K562 (cell line): ENCODE data around the gene PYGO2. TPM values are rescaled to one million over a fixed set of nuclear protein-coding genes. Genes with fewer than 3 reads are reported as not detected.

Experiments used
- ARID2 ChIP-seq: fragments of 450-650 bp; IDR thresholded peaks from 2 replicates; pipeline ENCODE4 v1.6.1; 2017; ENCODE audit warnings: antibody characterized with exemption, mild to moderate bottlenecking
- BACH1 ChIP-seq: fragments of 200-800 bp; sonication (Bioruptor generic); IDR thresholded peaks from 2 replicates; pipeline ENCODE4 v1.6.1; 2016; ENCODE audit warnings: missing genetic modification characterization, missing compliant biosample characterization
- ERF ChIP-seq: fragments of 450-650 bp; formaldehyde crosslinking; IDR thresholded peaks from 2 replicates; pipeline ENCODE4 v1.4.0; 2020; ENCODE audit warnings: mild to moderate bottlenecking, mixed read lengths
- HIVEP1 ChIP-seq: fragments of 250-450 bp; sonication (Bioruptor Pico); IDR thresholded peaks from 2 replicates; pipeline ENCODE4 v1.4.0; 2020; ENCODE audit warnings: mild to moderate bottlenecking
- LEF1 ChIP-seq: fragments of 450-650 bp; IDR thresholded peaks from 2 replicates; pipeline ENCODE4 v1.6.1; 2016; ENCODE audit warnings: mild to moderate bottlenecking
- NR1H2 ChIP-seq: sonication (generic); formaldehyde crosslinking; IDR thresholded peaks from 2 replicates; pipeline ENCODE4 v1.4.0; 2020; ENCODE audit warnings: mild to moderate bottlenecking, missing genetic modification reagents
- NRF1 ChIP-seq, 2 experiments: fragments of 450-650 bp; IDR thresholded peaks in 1 of 2; conservative IDR thresholded peaks in 1 of 2; 2 replicates each; pipeline ENCODE4 v1.6.1; 2014; ENCODE audit warnings: mild to moderate bottlenecking in 2 of 2
- POLR2B ChIP-seq: fragments of 450-650 bp; IDR thresholded peaks from 2 replicates; pipeline ENCODE4 v1.6.1; 2018; ENCODE audit warnings: low read depth; ENCODE audit not compliant: partially characterized antibody
- SNRNP70 ChIP-seq: fragments of 200-400 bp; formaldehyde crosslinking; optimal IDR thresholded peaks from 2 replicates; pipeline ENCODE3; 2017; ENCODE audit warnings: low read depth, low read length
- SOX6 ChIP-seq: fragments of 450-650 bp; IDR thresholded peaks from 2 replicates; pipeline ENCODE4 v1.6.1; 2014; ENCODE audit warnings: mild to moderate bottlenecking
- TBP ChIP-seq: optimal IDR thresholded peaks from 2 replicates; pipeline ENCODE3; 2011; ENCODE audit warnings: low read depth, low read length, improper control_type of control experiment
- ZNF695 ChIP-seq: fragments of 450-650 bp; formaldehyde crosslinking; IDR thresholded peaks from 2 replicates; pipeline ENCODE4 v1.4.0; 2020; ENCODE audit warnings: mild to moderate bottlenecking, moderate library complexity
- ZNF764 ChIP-seq: fragments of 250-450 bp; sonication (Bioruptor Pico); IDR thresholded peaks from 2 replicates; pipeline ENCODE4 v1.4.0; 2020; ENCODE audit warnings: low read depth, mild to moderate bottlenecking, moderate library complexity
- polyA plus RNA-seq, 8 experiments: library from polyadenylated mRNA; depleted of rRNA in 4 of 8; stranded (reverse) in 5 of 8; unstranded in 3 of 8; fragments of >200 nt; fragmentation: Nextera tagmentation in 2 of 8; fragmentation: Illumina TruSeq in 1 of 8; extraction: Ambion mirVana in 2 of 8; extraction: Trizol in 1 of 8; gene quantifications; 2 replicates each; pipeline versions ENCODE4 v1.2.1 to v1.2.3, GENCODE V29; 2011 to 2014; ENCODE audit warnings: inconsistent platforms in 1 of 8, missing spikeins in 1 of 8
- total RNA-seq, 7 experiments: library from RNA; depleted of rRNA in 6 of 7; stranded (reverse); fragments of >200 nt in 6 of 7; fragmentation: Illumina TruSeq in 2 of 7; extraction: Trizol in 2 of 7; gene quantifications; 2 replicates each; pipeline versions ENCODE4 v1.2.1 to v1.2.3, GENCODE V29; 2011 to 2021; ENCODE audit warnings: low replicate concordance in 1 of 7
- TF ChIP-seq, protein P1 (sequence below), 2 experiments: fragments of 450-650 bp in 1 of 2; sonication (generic) in 1 of 2; formaldehyde crosslinking in 1 of 2; IDR thresholded peaks in 1 of 2; conservative IDR thresholded peaks in 1 of 2; 2 replicates each; pipeline versions ENCODE4 v1.6.1 to v1.8.1; 2016 to 2023; ENCODE audit warnings: mild to moderate bottlenecking in 2 of 2, moderate library complexity in 2 of 2, inconsistent platforms in 1 of 2, missing genetic modification reagents in 1 of 2
- TF ChIP-seq, protein P2 (sequence below): fragments of 450-650 bp; IDR thresholded peaks from 2 replicates; pipeline ENCODE4 v1.6.1; 2016; ENCODE audit warnings: antibody characterized with exemption
- TF ChIP-seq, protein P3 (sequence below): sonication (generic); formaldehyde crosslinking; IDR thresholded peaks from 2 replicates; pipeline ENCODE4 v1.8.0; 2022; ENCODE audit warnings: mild to moderate bottlenecking, missing genetic modification reagents
- TF ChIP-seq, protein P4 (sequence below): fragments of 450-650 bp; IDR thresholded peaks from 2 replicates; pipeline ENCODE4 v1.7.1; 2018; ENCODE audit warnings: mild to moderate bottlenecking, low read depth; ENCODE audit not compliant: partially characterized antibody

Gene PYGO2
- total and polyA plus RNA-seq, 9 of the 15 experiments (the other 6 are each of a cell fraction or from before 2014, with no cell fraction given) = 8.3 to 36.2 (median 18.2) TPM

DNA sequence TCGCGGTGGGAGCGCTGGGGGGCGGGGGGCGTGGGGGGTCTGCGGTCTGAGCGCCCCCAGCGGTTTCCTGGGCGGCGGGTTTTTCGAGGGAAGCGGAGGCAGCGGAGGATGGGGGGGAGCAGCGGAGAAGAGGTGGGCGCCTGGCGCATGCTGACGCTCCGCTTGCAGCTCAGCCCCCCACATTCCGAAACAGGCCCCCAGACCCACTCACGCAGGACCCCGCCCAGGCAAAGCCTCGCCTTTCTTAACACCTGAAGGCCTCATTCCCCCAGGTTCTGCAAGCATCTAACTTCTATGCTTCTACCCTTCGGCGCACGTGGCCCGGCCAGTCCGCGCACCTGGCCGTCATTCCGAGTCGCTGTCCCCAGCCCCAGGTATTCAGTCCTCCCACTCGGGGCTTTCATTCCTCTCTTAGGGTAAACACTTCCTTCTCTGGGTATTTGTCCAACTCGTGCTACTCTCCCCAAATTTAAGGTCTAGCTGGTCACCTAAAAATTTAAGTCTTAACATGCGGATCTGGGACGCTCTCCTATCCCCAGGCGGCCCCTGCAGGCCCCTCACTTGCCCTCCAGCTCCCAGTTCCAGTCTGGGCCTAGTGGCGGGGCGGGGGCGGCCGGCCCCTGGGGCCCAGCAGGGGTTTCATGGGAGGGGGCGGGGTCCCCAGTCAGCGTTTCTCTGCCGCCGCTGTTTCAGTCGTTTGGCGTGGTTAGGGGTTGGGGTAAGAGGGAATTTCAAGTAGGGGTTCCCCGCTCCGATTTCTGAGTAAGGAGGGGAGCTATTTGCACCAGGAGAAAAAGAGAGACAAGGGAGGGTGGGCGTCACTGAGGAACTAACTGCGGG, 38.2 kb upstream of the PYGO2 start (continued):
- TF ChIP-seq, protein P1, sequence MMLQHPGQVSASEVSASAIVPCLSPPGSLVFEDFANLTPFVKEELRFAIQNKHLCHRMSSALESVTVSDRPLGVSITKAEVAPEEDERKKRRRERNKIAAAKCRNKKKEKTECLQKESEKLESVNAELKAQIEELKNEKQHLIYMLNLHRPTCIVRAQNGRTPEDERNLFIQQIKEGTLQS (IDR thresholded peaks at IDR 0.05) = no peak
- TF ChIP-seq, protein P1 (CRISPR knock-in tag; conservative IDR thresholded peaks at IDR 0.05) = no peak
- TF ChIP-seq LEF1 = peak; percentile 79
- peak; percentile 58 for TF ChIP-seq POLR2B
- TF ChIP-seq HIVEP1 (CRISPR knock-in tag) = no peak
- TF ChIP-seq SNRNP70 = no peak
- TF ChIP-seq TBP = no peak
- no peak for TF ChIP-seq NR1H2 (CRISPR knock-in tag)
- TF ChIP-seq BACH1 = no peak
- no peak for TF ChIP-seq SOX6
- TF ChIP-seq ZNF764 (CRISPR knock-in tag) = no peak
- TF ChIP-seq, protein P2, sequence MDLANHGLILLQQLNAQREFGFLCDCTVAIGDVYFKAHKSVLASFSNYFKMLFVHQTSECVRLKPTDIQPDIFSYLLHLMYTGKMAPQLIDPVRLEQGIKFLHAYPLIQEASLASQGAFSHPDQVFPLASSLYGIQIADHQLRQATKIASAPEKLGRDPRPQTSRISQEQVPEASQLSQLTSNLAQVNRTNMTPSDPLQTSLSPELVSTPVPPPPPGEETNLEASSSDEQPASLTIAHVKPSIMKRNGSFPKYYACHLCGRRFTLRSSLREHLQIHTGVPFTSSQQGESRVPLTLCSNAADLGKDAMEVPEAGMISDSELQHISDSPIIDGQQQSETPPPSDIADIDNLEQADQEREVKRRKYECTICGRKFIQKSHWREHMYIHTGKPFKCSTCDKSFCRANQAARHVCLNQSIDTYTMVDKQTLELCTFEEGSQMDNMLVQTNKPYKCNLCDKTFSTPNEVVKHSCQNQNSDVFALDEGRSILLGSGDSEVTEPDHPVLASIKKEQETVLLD = no peak; the same call in 1 of the 2 replicates
- TF ChIP-seq, protein P3, sequence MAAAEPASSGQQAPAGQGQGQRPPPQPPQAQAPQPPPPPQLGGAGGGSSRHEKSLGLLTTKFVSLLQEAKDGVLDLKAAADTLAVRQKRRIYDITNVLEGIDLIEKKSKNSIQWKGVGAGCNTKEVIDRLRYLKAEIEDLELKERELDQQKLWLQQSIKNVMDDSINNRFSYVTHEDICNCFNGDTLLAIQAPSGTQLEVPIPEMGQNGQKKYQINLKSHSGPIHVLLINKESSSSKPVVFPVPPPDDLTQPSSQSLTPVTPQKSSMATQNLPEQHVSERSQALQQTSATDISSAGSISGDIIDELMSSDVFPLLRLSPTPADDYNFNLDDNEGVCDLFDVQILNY (CRISPR knock-in tag) = no peak
- peak; percentile 69; the same call in 1 of the 2 replicates for TF ChIP-seq ERF (CRISPR knock-in tag)
- no peak for TF ChIP-seq ZNF695
- TF ChIP-seq, protein P4, sequence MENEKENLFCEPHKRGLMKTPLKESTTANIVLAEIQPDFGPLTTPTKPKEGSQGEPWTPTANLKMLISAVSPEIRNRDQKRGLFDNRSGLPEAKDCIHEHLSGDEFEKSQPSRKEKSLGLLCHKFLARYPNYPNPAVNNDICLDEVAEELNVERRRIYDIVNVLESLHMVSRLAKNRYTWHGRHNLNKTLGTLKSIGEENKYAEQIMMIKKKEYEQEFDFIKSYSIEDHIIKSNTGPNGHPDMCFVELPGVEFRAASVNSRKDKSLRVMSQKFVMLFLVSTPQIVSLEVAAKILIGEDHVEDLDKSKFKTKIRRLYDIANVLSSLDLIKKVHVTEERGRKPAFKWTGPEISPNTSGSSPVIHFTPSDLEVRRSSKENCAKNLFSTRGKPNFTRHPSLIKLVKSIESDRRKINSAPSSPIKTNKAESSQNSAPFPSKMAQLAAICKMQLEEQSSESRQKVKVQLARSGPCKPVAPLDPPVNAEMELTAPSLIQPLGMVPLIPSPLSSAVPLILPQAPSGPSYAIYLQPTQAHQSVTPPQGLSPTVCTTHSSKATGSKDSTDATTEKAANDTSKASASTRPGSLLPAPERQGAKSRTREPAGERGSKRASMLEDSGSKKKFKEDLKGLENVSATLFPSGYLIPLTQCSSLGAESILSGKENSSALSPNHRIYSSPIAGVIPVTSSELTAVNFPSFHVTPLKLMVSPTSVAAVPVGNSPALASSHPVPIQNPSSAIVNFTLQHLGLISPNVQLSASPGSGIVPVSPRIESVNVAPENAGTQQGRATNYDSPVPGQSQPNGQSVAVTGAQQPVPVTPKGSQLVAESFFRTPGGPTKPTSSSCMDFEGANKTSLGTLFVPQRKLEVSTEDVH = no peak
- peak in 1 of 2 experiments; percentile 21; a peak in 1 of 4 replicates for TF ChIP-seq NRF1 (conservative IDR thresholded peaks at IDR 0.05 in 1 of 2, IDR thresholded peaks at IDR 0.05 in 1 of 2)
- TF ChIP-seq ARID2 = no peak
